GM19035 (cell line): ENCODE measurements around the gene RARRES2.

Experiments used
- ATAC-seq: cut with Tn5 transposase; IDR thresholded peaks from one replicate; pipeline ENCODE4 v1.9.1; 2021; ENCODE audit not compliant: unreplicated experiment

Gene RARRES2

DNA sequence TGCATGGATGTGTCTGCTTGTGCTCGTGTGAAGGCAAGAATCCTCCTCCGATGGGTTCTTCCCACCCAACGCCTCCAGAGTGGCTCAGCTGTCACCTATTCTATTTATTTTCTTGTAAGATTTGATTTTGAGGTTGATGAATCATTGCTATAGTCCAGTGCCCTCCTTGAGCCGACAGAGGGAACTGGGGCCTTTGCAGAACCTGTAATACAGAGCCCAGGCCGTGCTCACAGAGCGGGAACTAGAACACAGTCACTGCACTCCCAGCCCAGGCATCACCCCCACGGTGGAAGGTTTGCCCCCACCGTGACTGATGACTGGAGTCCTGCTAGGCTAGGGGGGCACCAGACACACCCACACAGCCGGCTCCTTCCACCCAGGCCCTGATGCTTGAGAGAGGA, 2.0 kb downstream of the RARRES2 start:
- ATAC-seq = no peak

DNA sequence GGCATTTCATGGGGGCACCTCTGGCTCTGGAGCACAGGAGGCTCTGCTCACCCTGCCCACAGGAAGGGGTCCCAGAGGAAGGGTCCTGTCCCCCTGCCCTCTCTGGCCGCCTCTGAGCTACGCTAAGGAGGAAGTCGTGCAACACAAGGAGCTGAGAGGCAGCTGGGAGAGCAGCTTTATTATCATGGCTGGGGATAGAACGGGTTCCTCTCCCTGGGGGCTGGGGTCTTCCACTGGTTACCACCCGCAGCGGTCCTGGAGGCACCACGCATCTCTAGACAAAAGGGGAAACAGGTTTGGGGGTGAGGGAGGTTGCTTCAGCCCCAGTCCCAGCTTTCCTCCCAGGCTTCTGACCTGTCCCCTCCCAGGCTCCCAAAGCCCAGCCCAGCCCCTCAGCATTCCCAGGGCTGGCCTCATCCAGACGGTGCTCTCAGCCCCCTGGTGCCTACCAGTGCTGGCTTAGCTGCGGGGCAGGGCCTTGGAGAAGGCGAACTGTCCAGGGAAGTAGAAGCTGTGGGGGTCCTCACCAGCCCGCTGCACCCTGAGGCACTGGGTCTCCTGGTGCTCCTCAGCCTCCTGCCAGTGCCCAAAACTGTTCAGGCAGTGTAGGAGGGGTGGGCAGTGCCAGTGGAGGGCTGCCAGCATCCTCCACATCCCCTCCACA, 3.1 kb downstream of the RARRES2 start:
- ATAC-seq = no peak

DNA sequence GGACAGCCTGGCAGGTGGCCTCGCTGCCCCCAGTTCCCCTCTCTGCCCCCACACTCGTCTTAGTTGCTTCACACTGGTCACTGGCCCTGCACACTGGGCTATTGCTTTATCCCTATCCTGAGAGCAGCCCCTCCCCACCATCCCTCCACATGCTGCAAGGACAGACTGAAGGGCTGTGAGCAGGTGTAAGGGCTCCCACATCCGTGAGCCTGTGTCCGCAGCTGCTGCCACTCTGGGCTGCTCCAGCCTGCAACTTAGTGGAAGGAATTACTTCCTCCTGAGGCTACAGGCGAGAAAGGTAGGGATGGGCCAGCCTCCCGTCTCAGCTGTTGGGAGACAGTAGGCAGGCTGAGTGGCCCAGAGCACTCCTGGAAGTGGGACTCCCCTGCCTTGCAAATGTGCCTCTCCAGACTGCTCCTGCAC, 3.8 kb downstream of the RARRES2 start:
- no peak for ATAC-seq

DNA sequence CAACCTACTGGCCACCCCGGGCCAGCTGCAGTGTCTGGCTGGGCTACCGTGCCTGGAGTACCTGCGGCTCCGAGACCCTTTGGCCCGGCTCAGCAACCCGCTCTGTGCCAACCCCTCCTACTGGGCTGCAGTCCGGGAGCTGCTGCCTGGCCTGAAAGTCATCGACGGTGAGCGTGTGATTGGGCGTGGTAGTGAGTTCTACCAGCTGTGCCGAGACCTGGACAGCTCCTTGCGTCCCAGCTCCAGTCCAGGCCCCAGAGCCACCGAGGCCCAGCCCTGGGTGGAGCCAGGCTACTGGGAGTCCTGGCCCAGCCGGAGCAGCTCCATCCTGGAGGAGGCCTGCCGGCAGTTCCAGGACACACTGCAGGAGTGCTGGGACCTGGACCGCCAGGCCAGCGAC, 4.2 kb downstream of the RARRES2 start:
- no peak for ATAC-seq

DNA sequence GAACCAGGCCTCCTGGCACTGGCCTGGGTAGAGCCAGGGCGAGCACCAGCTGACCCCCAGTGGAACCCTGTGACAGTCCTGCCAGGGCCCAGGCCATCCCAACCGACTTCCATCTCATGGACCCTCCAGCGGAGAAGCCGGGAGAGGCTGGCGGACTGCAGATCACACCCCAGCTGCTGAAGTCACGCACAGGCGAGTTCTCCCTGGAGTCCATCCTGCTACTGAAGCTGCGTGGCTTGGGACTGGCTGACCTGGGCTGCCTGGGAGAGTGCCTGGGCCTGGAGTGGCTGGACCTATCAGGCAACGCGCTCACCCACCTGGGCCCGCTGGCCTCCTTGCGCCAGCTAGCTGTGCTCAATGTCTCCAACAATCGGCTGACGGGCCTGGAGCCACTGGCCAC, 4.7 kb downstream of the RARRES2 start:
- no peak for ATAC-seq

DNA sequence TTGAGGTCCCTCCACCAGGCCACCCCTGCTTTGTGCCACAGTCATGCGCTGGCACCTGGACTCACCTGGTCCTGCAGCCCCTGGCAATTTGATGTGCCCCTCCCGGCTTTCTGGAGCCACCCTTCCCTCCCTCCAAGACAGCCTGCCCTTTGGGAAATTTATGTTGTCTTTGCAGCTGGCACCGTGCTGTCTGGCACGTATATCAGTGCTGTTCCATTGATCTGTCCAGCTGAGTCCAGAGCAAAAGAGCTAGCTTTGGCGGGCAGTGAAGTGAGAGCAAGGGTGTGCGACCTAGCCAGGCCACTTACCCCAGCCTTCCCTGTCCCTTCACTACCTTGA, 5.7 kb downstream of the RARRES2 start:
- no peak for ATAC-seq

DNA sequence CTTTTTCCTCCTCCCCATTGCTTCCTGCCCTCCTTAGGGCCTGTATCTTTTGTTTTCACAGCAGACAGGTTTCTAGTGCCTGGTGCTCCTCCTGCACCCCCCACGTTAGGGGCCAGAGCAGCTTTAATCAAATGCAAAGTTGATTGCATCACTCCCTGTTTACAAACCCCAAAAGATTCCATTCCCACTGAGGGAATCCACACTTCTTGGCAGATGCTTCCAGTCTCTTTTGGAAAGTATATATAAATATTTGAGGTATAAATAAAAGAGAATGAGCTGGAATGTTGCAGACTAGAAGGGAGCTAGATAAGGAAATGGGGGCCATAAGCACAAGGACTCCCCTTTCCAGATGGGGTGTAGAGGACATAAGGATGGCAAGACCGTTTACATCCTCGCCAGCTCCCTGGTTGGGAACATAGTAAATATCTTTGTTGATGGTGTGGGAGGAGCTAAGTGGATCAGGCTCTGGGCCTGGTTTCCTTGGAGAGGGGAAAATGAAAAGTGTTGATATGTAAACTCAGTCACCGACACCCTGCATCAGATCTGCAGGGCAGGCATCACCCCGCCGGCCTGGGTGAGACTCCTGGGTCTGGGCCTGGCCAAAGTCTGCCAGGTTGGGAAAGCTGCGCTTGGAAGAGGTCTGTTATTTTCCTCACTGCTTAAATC, 6.2 kb downstream of the RARRES2 start:
- ATAC-seq = no peak

DNA sequence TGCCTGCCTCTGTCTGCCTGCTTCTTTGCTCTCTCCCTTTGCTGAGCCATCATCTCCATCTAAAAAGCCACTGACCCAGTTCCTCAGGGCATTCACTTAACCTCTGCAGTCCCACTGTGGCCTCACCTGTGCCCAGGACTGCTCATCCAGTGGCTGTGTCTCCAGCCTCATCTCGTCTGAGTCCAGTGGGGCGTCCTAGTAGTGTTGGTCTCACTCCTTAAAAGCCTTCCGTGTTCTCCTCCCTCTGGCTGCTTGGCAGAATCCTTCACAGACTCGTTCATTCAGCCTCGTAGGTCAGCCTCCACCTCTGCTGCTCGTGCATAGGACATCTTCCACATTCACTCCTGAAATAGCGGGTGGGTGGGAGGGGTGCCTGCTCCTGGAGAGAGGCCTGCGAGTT, 7.3 kb downstream of the RARRES2 start:
- ATAC-seq = no peak

DNA sequence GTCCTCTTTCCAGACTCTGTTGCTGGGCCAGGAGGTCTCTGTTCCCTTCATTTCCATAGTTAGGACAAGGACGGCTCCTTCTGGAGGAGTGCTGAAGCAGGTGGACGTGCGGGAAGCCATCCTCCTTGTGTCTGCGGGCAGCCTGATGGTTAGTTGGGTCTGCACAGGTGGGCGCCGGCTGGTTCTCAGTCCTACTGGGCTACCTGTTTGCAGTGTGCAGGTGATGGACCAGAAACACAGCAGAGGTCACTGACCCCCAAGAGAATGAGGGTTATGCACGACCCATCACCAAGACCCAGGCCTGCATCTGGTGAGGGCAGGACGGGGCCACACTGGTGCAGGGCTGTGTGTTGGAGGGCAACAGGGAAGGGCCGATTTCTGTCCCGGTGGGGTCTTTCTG, 7.8 kb downstream of the RARRES2 start:
- ATAC-seq = no peak

DNA sequence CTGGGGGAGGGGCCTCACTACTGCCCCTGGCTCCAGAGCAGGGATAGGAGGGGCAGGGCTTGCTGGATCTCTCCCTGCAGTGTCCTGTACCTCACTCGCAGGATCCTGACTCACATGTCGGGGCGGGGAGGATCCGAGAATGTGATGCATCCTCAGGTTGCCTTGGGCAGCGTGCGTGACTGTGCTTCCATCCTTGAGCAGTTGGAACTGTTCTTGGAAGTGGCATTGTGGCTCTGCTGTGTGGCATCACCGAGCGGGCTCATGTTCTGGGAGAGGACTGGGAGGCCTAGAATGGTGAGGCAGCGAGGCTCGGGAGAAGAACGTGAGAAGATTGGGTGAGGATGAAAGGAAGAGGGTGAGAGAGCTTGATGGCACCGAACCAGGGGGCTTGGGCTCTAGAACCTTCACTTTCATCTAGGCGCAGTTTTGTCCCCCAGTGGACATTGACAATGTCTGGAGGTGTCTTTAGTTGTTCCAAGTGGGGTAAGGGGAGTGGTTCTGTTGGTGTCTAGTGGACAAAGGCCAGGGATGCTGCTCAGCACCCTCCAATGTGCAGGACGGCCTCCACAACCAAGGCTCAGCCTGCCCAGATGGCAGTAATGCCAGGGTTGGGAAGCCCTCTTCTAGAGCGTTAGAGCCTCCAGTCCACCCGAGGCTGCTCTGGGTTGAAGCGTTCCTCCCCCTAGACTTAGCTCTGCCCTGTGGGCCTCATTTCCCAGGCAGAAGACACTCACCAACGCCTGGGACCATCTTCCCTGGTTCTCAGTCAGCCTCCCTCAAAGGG, 8.4 kb downstream of the RARRES2 start:
- ATAC-seq = no peak

DNA sequence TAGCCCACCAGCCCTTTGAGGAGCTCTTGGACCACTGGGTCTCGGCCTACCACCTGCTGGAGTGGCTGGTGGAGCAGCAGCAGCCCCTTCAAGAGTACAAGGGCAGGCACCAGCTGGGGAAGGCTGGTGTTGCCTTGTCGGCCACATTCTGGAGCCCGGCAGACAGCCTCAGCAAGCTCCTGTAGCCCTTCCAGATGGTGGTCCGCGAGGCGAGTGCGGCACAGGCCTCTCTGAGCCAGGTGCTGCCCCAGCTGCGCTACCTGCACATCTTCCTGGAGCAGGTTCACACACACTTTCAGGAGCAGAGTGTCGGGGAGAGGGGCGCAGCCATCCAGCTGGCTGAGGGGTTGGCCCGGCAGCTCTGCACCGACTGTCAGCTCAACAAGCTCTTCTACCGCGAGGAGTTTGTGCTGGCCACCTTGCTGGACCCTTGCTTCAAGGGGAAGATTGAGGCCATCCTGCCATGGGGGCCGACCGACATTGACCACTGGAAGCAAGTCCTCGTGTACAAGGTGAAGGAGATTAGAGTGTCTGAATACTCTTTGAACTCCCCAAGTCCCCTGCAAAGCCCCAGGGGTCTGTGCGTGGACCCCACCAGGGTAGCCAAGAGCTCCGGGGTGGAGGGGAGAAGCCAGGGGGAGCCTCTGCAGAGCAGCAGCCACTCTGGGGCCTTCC, 11.1 kb downstream of the RARRES2 start:
- no peak for ATAC-seq

DNA sequence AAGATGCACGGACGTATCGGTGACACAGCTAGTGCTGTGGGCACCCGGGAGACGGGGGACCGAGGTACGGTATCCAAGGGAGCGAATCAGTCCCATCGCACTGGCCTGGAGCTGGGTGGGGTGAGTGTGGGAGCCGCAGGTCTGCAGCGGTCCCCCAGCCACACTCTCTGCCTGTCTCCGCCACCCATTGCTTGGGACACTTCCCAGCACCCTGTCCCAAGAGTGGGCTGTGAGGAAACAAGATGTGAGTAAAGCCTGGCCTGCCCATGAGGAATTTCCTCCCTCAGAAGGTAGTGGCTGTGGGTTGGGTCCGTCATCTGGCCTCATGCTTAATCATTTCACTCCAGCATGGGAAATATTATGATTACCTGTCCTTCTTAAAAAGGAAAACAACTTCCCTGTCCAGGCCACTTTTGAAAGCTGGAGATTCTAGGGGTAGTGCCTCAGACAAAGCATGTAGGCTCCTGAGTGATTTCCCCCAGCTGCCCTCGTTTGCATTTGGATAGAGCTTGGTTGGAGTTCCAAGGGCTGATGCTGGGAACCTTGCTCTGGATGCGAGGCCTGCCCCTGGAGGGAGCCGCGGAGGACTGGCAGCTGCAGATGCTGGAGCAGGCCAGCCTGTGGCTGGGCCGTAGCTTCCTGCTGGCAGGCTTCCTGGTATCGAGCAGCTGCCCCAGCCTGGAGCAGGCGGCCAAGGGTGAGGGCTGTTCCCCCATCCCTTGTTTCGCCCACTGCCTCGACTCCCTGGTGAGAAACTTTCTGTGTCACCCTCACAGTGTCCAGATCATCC, 11.9 kb downstream of the RARRES2 start:
- ATAC-seq = no peak

DNA sequence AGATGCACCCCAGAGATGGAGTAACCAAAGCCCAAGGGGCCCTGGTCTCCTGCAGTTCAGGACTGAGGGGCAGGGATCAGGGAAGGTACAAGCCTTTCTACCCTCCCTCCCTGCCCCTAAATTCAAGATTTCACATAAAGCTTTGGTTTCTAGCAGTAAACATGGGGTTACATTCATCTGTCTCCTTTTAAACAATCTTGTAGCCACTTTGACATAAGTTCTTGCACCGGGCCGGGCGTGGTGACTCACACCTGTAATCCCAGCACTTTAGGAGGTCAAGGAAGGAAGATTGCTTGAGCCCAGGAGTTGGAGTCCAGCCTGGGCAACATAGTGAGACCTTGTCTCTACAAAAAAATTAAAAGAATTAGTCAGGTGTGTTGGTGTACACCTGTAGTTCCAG, 14.1 kb downstream of the RARRES2 start:
- ATAC-seq = no peak

DNA sequence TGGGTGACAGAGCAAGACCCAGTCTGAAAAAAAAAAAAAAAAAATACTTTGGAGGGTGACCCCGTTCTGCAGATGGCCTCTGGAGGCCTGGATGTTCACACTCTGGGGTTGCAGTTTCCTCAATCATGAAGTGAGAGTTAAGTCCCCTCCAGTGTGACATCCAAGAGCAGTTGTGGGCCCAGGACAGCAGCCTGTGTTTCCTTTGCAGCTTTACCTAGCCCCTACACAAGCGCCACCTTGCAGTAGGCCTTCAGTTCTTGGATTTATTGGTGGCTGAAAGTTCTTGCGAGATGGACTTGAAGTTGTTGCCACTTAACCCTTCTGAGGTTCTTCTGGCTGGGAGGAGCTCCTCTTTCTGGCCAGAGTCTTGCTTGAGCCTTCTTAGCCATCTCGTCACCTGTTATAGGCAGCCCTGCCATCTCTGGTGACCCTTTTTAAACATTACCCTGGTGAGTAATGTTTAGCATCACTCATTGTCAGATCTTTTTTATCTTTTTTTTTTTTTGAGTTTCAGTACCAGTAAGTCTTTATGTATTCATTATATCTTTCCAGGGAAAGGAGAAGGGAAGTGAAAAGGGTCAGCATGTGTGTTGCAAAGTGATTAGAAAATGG, 14.7 kb downstream of the RARRES2 start:
- ATAC-seq = no peak

DNA sequence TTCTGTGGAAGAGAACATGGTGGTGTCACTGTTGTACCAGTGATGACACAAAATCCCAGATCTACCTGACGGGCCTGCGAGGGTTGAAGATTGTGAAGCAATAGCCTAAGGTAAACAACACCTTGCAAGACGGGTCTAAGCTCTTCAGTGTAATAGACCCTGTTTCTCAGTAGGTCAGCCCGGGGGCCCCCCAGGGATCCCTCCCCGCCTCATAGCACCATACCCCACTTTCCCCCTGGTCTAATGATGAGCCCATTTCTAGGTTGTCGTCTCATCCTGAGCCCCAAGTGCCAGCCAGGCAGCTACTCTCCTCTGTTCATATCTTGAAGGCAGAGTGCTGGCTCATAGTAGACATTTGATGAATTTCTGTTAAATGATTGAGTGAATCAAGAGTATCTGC, 15.5 kb downstream of the RARRES2 start:
- no peak for ATAC-seq

DNA sequence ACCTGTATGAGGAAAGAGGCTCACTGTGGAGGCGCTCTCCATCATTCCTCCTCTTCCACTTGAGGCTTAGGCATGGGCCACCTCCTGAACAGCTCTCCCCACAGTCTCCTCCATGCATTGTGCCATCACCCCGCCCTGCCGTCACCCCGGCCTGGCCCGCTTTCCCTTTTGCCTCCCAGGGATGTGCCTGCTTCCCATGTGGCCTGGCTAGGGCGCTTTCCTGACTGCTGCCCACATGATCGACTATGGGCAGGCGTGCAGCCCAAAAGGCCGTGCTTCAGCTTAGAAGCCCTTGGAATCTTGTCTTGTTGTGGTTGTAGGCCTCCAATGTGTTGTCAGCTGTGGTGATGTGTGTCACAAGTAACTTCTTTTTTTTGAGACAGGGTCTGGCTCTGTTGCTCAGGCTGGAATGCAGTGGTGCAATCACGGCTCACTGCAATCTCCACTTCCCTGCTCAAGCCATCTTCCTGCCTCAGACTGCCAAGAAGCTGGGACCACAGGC, 16.3 kb downstream of the RARRES2 start:
- ATAC-seq = no peak

DNA sequence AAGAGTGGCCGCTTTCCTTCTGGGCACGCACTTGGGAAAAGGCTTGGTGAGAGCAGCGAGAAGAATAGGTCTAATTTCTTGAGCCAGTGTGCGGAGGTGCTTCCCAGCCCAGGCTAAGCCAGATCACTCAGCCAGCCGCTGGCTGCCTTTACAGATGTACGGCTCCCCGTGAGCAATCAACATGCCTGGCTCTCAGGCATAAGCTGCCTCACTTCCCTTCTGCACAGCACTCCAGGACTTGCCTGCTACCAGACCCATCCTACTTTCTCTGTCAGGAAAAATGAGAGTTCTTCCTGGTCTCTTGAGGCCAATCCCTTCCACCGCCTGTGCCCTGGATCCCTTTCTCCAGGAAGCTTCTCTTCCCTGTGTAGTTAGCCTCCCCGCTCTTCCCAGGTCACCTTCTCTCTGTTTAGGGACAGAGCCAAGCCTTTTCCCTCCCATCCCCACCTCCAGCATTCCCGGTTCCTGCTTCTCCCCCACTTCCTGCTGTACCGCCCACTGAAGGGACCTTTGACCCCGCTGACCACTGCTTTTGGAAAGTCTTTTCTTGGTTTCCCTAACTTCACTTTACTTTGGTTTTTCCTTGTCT, 17.0 kb downstream of the RARRES2 start:
- no peak for ATAC-seq

DNA sequence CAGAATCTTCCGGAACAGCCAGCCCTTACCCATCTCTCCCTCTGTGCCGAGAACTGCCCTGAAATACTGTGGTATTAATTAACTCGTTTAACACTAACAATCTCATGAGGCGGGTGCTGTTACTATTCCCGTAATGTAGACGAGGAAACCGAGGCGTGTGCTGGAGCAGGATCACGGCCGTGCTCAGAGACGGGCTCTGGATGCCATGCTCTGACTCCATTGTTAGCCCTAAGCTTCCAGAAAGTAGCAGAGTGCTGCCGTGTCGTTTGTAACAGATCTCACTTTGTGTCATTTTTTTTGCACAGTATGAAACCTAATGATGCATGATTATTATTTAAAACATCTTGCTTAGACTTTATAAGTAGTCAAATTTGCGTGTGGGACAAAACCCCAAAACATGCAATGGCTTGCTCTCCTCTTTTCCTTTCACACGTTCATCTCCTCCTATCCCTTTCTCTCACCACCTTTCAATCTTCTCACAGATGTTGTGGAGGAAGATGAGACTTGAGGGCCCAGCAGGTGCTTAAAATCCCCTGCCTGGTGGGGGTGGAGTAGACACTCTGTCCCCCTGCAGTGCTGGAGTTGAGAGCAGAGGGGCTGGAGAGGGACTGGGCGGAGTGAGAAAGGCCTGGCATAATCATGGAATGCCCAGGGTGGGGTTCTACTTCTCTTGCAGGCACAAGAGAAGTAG, 17.6 kb downstream of the RARRES2 start:
- ATAC-seq = peak; percentile 24
